H1 (cell line): ENCODE results near the gene IDH2. TPM values are rescaled to one million over a fixed set of nuclear protein-coding genes. Genes with fewer than 3 reads are reported as not detected.

Experiments
- CTCF ChIA-PET: fragments of 300-600 bp; sonication (Branson Sonifier 250); formaldehyde crosslinking; loops from one replicate; lab custom pipeline; 2021; ENCODE audit not compliant: partially characterized antibody; lab: Charles Lee
- POLR2A ChIA-PET: fragments of 300-600 bp; sonication (Branson Sonifier 250); formaldehyde crosslinking; loops from one replicate; lab custom pipeline; 2021; ENCODE audit warnings: inconsistent platforms; ENCODE audit not compliant: partially characterized antibody; lab: Charles Lee
- DNase-seq, 2 experiments: peaks; one replicate each; pipeline versions ENCODE4 v3.0.0 to v3.0.0-alpha.2; 2010 to 2022; ENCODE audit warnings: low spot score in 2 of 2, low read depth in 1 of 2, mixed read lengths in 1 of 2
- FAIRE-seq: peaks from 2 replicates; lab custom pipeline; 2011; peaks lifted over from hg19 to GRCh38; lab: Jason Lieb, UNC
- H2AFZ ChIP-seq: 2 replicates; pipeline ENCODE4 v1.8.1; 2012; ENCODE audit warnings: low read length, inconsistent platforms
- H2AK5ac ChIP-seq: 2 replicates; pipeline ENCODE4 v1.6.1; 2013; ENCODE audit warnings: low read depth, low read length
- H2BK120ac ChIP-seq: replicated peaks from 2 replicates; pipeline ENCODE3; 2013; ENCODE audit warnings: low read depth, low read length, inconsistent platforms
- H2BK12ac ChIP-seq: 2 replicates; pipeline ENCODE4 v1.6.1; 2013; ENCODE audit warnings: low read depth, low read length
- H2BK15ac ChIP-seq: 2 replicates; pipeline ENCODE4 v1.6.1; 2013; ENCODE audit warnings: low read length
- H2BK20ac ChIP-seq: 2 replicates; pipeline ENCODE4 v1.6.1; 2013; ENCODE audit warnings: low read length
- H2BK5ac ChIP-seq: 2 replicates; pipeline ENCODE4 v1.6.1; 2013; ENCODE audit warnings: low read depth, low read length
- H3K14ac ChIP-seq: 2 replicates; pipeline ENCODE4 v1.6.1; 2013; ENCODE audit warnings: inconsistent platforms; ENCODE audit not compliant: insufficient read length
- H3K18ac ChIP-seq: 2 replicates; pipeline ENCODE4 v1.6.1; 2013; ENCODE audit warnings: low read length; ENCODE audit errors: extremely low read depth
- H3K23ac ChIP-seq: 2 replicates; pipeline ENCODE4 v1.6.1; 2013; ENCODE audit warnings: inconsistent platforms; ENCODE audit not compliant: insufficient read length
- H3K23me2 ChIP-seq: 2 replicates; pipeline ENCODE4 v1.6.1; 2013; ENCODE audit warnings: low read depth, low read length
- H3K27ac ChIP-seq: 2 replicates; pipeline ENCODE4 v1.6.1; 2011; ENCODE audit warnings: low read depth, low read length, inconsistent platforms
- H3K27me3 ChIP-seq, 4 experiments: replicated peaks in 1 of 4; 1 replicate in 1 of 4; 2 replicates in 3 of 4; pipeline versions ENCODE4 v1.6.1 to v1.8.1; 2011 to 2013; ENCODE audit warnings: low read length in 3 of 4, mild to moderate bottlenecking in 3 of 4, inconsistent platforms in 2 of 4, mixed read lengths in 2 of 4, moderate library complexity in 1 of 4; ENCODE audit not compliant: control insufficient read depth in 3 of 4, insufficient read depth in 3 of 4; ENCODE audit errors: extremely low read depth in 1 of 4
- H3K36me3 ChIP-seq, 4 experiments: 2 replicates each; pipeline versions ENCODE4 v1.6.1 to v1.8.1; 2011 to 2013; ENCODE audit warnings: mild to moderate bottlenecking in 4 of 4, low read length in 3 of 4, moderate library complexity in 2 of 4, control low read depth in 1 of 4, inconsistent platforms in 1 of 4; ENCODE audit not compliant: insufficient read depth in 4 of 4, control insufficient read depth in 2 of 4
- H3K4ac ChIP-seq: replicated peaks from 2 replicates; pipeline ENCODE3; 2013; ENCODE audit warnings: low read length, low read depth, mixed read lengths, inconsistent platforms; ENCODE audit not compliant: insufficient read length
- H3K4me1 ChIP-seq, 4 experiments: replicated peaks in 1 of 4; 1 replicate in 1 of 4; 2 replicates in 3 of 4; pipeline versions ENCODE4 v1.6.1 to v1.8.1; 2011 to 2013; ENCODE audit warnings: low read length in 3 of 4, inconsistent platforms in 2 of 4, mixed read lengths in 1 of 4; ENCODE audit not compliant: insufficient read depth in 4 of 4, control insufficient read depth in 3 of 4
- H3K4me2 ChIP-seq, 2 experiments: 2 replicates each; pipeline versions ENCODE4 v1.6.1 to v1.8.1; 2011 to 2013; ENCODE audit warnings: low read depth in 2 of 2, low read length in 2 of 2, control low read depth in 1 of 2, inconsistent platforms in 1 of 2, mild to moderate bottlenecking in 1 of 2; ENCODE audit not compliant: insufficient read depth in 1 of 2
- H3K4me3 ChIP-seq, 4 experiments: fragments of 200-600, 300-600 bp in 1 of 4; sonication (generic), shearing (Covaris generic), sonication (Bioruptor Twin) in 1 of 4; 2 replicates each; pipeline versions ENCODE4 v1.5.1 to v1.8.1; 2011 to 2016; ENCODE audit warnings: low read length in 4 of 4, low read depth in 3 of 4, control low read depth in 2 of 4, inconsistent platforms in 2 of 4, mild to moderate bottlenecking in 2 of 4, mixed read lengths in 1 of 4, moderate library complexity in 1 of 4; ENCODE audit not compliant: insufficient read depth in 2 of 4; ENCODE audit errors: extremely low read depth in 1 of 4
- H3K56ac ChIP-seq: replicated peaks from 2 replicates; pipeline ENCODE3; 2013; ENCODE audit warnings: low read depth, mild to moderate bottlenecking, mixed read lengths, low read length, inconsistent platforms; ENCODE audit not compliant: insufficient read length
- H3K79me1 ChIP-seq: 2 replicates; pipeline ENCODE4 v1.6.1; 2013; ENCODE audit warnings: low read depth, low read length, control low read depth
- H3K79me2 ChIP-seq, 2 experiments: 2 replicates each; pipeline versions ENCODE4 v1.6.1 to v1.8.1; 2012 to 2013; ENCODE audit warnings: low read length in 2 of 2, mild to moderate bottlenecking in 2 of 2, inconsistent platforms in 1 of 2; ENCODE audit not compliant: insufficient read depth in 2 of 2, control insufficient read depth in 1 of 2
- H3K9ac ChIP-seq, 4 experiments: replicated peaks in 1 of 4; 1 replicate in 1 of 4; 2 replicates in 3 of 4; pipeline versions ENCODE4 v1.6.1 to v1.8.1; 2011 to 2013; ENCODE audit warnings: low read depth in 3 of 4, low read length in 3 of 4, control low read depth in 2 of 4, mild to moderate bottlenecking in 2 of 4, moderate library complexity in 2 of 4, inconsistent platforms in 1 of 4; ENCODE audit errors: extremely low read depth in 1 of 4
- H3K9me3 ChIP-seq, 2 experiments: 2 replicates each; pipeline versions ENCODE4 v1.6.1 to v1.8.1; 2012 to 2013; ENCODE audit warnings: mild to moderate bottlenecking in 2 of 2, moderate library complexity in 2 of 2, control low read depth in 1 of 2, inconsistent platforms in 1 of 2, low read depth in 1 of 2, low read length in 1 of 2, mixed read lengths in 1 of 2; ENCODE audit not compliant: insufficient read depth in 2 of 2
- H4K20me1 ChIP-seq, 2 experiments: replicated peaks in 1 of 2; 2 replicates each; pipeline versions ENCODE3 to v1.8.1; 2011 to 2013; ENCODE audit warnings: inconsistent platforms in 2 of 2, low read length in 2 of 2, mild to moderate bottlenecking in 1 of 2; ENCODE audit not compliant: insufficient read depth in 2 of 2, control insufficient read depth in 1 of 2
- H4K5ac ChIP-seq: 2 replicates; pipeline ENCODE4 v1.6.1; 2013; ENCODE audit warnings: low read length, low read depth, mixed read lengths, inconsistent platforms; ENCODE audit not compliant: insufficient read length
- H4K8ac ChIP-seq: 2 replicates; pipeline ENCODE4 v1.8.0; 2013; ENCODE audit warnings: mild to moderate bottlenecking, moderate library complexity, low read length, inconsistent platforms; ENCODE audit not compliant: insufficient read depth; ENCODE audit errors: extremely low read depth
- H4K91ac ChIP-seq: replicated peaks from 2 replicates; pipeline ENCODE3; 2013; ENCODE audit warnings: low read length, mixed read lengths, inconsistent platforms; ENCODE audit not compliant: insufficient read length
- ASH2L ChIP-seq: fragments of 200-600, 300-600 bp; sonication (generic); IDR thresholded peaks from one replicate; pipeline ENCODE4 v1.7.1; 2017; ENCODE audit warnings: low read length
- CEBPB ChIP-seq: IDR thresholded peaks from 2 replicates; pipeline ENCODE4 v1.6.1; 2012; ENCODE audit warnings: low read depth, low read length
- CREB1 ChIP-seq: IDR thresholded peaks from 2 replicates; pipeline ENCODE4 v1.6.1; 2012; ENCODE audit warnings: inconsistent platforms
- EZH2 ChIP-seq: fragments of 200-600 bp; sonication (generic); IDR thresholded peaks from 2 replicates; pipeline ENCODE4 v1.7.1; 2012; ENCODE audit warnings: low read depth, mild to moderate bottlenecking, moderate library complexity, low read length, inconsistent platforms; ENCODE audit not compliant: severe bottlenecking
- FOSL1 ChIP-seq: IDR thresholded peaks from 2 replicates; pipeline ENCODE4 v1.6.1; 2011; ENCODE audit warnings: mild to moderate bottlenecking, low read depth, low read length, moderate library complexity; ENCODE audit not compliant: insufficient read depth
- JUN ChIP-seq: IDR thresholded peaks from 2 replicates; pipeline ENCODE4 v1.6.1; 2011; ENCODE audit warnings: low read depth, mild to moderate bottlenecking, improper control_type of control experiment, low read length
- RBBP5 ChIP-seq: IDR thresholded peaks from 2 replicates; pipeline ENCODE4 v1.7.1; 2012; ENCODE audit warnings: low read depth, mild to moderate bottlenecking, inconsistent platforms, low read length, moderate library complexity, borderline replicate concordance
- TCF12 ChIP-seq: IDR thresholded peaks from 2 replicates; pipeline ENCODE4 v1.6.1; 2011; ENCODE audit warnings: low read depth, mild to moderate bottlenecking, low read length
- WGBS, 2 experiments: shearing (Covaris generic) in 1 of 2; methylation state at CpG; one replicate each; pipeline versions ENCODE4 v1.1.6 to v1.1.7; 2013 to 2015; ENCODE audit warnings: low lambda C conversion rate in 2 of 2, mixed read lengths in 2 of 2, inconsistent platforms in 1 of 2, low coverage in 1 of 2, missing lambda C conversion rate in 1 of 2; ENCODE audit not compliant: insufficient replicate concordance in 2 of 2, insufficient coverage in 1 of 2, insufficient read length in 1 of 2; ENCODE audit errors: extremely low coverage in 1 of 2, missing lambda C conversion rate in 1 of 2; 5-methylcytosine and 5-hydroxymethylcytosine counted together
- polyA plus RNA-seq, 7 experiments: library from polyadenylated mRNA; depleted of rRNA in 3 of 7; stranded (reverse) in 5 of 7; unstranded in 2 of 7; fragments of >200 nt in 5 of 7; fragments of 200-250 nt in 2 of 7; gene quantifications; 1 replicate in 5 of 7; 2 replicates in 1 of 7; 4 replicates in 1 of 7; pipeline versions ENCODE4 v1.2.1 to v1.2.3, GENCODE V29; 2011 to 2013; ENCODE audit warnings: missing spikeins in 2 of 7, mixed read lengths in 2 of 7
- total RNA-seq: library from RNA; stranded (reverse); fragmentation: NEBNext Ultra II Directional; extraction: Animal tissue kit (Norgen Biotek cat#: 25700); gene quantifications from 2 replicates; pipeline ENCODE4 v1.2.1, GENCODE V29; 2021

Gene IDH2
- total and polyA plus RNA-seq, 2 of the 8 experiments (the other 6 are each of a cell fraction or from before 2014, with no cell fraction given), result 64.2 to 84.6 TPM

DNA sequence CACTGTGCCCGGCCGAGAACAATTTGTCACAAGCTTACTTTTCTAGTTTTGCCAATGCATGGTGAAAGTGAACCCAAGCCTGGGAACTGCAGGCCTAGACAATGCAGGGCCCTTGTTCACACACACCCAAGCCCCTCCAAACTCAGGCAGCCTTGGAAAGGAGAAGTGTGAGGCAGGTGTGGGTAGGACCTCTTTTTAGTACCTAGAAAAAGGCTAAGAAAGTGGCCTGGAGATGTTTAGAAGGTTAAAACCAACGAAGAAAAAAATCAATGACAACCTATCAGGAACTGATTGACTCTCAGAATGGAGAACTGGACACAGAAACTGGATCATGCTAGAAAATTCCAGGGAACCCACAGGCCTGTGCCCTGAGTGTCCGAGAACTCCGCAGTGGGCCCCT is 18.8 kb downstream of the IDH2 start:
- Histone ChIP-seq H3K79me2 (no peaks in the 10 kb centered on the region), H4K20me1 (peaks cover 0 to 4% of the 10 kb centered on the region in 2 experiments), H3K4me3 (no peak overlapping the region), H3K79me1 (0 out of 2 replicates have a peak, but pooled peaks cover 2% of the 10 kb centered on the region), H4K8ac (no peak overlapping the region), H2AK5ac (no peak overlapping the region), H2BK20ac (no peak overlapping the region), H3K9ac (no peak overlapping the region), H3K27me3 (no peaks in the 10 kb centered on the region), H4K5ac (no peak overlapping the region), H3K18ac (no peak overlapping the region), H3K4ac (no peak overlapping the region), H3K23me2 (no peaks in the 10 kb centered on the region), H3K36me3 (peaks cover 2 to 14% (median 6%) of the 10 kb centered on the region in 4 experiments; a peak in 5 of 8 replicates), H2BK5ac (no peak overlapping the region), H2BK15ac (no peak overlapping the region), H2BK120ac (no peak overlapping the region), H4K91ac (no peak overlapping the region), H3K56ac (no peak overlapping the region), H3K9me3 (no peaks in the 10 kb centered on the region), H3K4me1 (peaks cover 0 to 5% (median 2%) of the 10 kb centered on the region in 4 experiments; a peak in 3 of 7 replicates), H3K4me2 (no peak overlapping the region), H2BK12ac (no peak overlapping the region), H2AFZ (no peak overlapping the region), H3K23ac (no peak overlapping the region), H3K27ac (no peak overlapping the region)
- ChIA-PET CTCF (interaction anchor here (0.6 to 10.4 kb wide), 10 partner anchors 7 to 876 kb away, joined by 3 to 99 read pairs (median 4); no protein-coding TSS in a partner anchor), POLR2A (interaction anchor here (0.9 to 1.0 kb wide), 2 partner anchors 80 to 669 kb away, joined by 3 to 4 read pairs; no protein-coding TSS in a partner anchor)
- FAIRE-seq, result no peak
- no peak for DNase-seq
- TF ChIP-seq TCF12 (no peak), ASH2L (no peak), RBBP5 (no peak), FOSL1 (no peak), EZH2 (no peak), CREB1 (no peak), CEBPB (no peak), JUN (no peak)
- TF ChIP-seq, all 59 proteins: peak for 0
- WGBS, 2 experiments, result 94% methylated on average over 5 of the region's 5 CpGs; no CpG with 5 or more reads in 1 of the 2 experiments
- no peak overlapping the region for H3K14ac ChIP-seq
